GM19328 (cell line): ENCODE measurements around the gene ITGA1.
"Not testable (repeated sequence)": the region's sequence is repeated elsewhere in the genome, so short reads cannot be mapped to it uniquely, and the experiment has no call there.

Source experiments
- ATAC-seq: cut with Tn5 transposase; IDR thresholded peaks from one replicate; pipeline ENCODE4 v1.9.1; 2021; ENCODE audit warnings: mild to moderate bottlenecking, moderate library complexity; ENCODE audit not compliant: unreplicated experiment

The ITGA1 gene

DNA sequence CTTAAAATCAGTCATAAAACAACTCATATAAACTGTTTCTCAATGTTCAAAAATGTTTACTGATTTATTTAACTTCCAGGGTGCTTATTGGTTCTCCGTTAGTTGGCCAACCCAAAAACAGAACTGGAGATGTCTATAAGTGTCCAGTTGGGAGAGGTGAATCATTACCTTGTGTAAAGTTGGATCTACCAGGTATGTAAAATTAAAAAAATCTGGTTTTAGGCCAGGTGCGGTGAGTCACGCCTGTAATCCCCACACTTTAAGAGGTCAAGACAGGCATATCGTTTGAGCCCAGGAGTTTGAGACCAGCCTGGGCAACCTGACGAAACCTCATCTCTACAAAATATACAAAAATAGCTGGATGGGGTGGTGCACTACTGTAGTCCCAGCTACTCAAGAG, 73.7 kb downstream of the ITGA1 start:
- ATAC-seq, result no peak

DNA sequence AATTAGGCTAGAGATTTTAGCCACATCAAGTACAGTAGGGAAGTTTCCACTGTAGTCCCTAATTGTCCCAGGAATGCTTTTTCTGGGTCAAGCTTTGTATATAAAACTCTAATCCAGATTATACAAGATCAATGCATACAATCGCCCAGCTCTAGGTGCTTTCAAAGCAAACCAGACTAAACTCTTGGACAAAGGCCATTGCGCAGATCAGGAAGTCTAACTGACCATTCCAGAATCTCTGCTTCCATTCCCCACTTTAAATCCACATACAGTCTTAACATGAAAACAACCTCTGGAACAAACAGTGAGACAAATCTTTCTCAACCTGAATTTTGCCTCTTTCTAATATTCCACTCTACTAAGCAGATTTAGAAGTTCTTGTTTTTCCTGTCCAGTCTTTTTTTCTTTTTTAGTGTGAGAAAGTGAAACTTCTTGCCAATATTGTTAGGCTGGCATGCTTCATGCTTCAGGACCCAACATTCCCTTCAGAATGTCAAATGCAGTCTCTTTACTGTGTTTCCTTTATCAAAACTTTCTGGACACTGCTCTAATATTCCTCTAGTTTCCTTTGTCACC, 76.1 kb downstream of the ITGA1 start:
- ATAC-seq, result no peak

DNA sequence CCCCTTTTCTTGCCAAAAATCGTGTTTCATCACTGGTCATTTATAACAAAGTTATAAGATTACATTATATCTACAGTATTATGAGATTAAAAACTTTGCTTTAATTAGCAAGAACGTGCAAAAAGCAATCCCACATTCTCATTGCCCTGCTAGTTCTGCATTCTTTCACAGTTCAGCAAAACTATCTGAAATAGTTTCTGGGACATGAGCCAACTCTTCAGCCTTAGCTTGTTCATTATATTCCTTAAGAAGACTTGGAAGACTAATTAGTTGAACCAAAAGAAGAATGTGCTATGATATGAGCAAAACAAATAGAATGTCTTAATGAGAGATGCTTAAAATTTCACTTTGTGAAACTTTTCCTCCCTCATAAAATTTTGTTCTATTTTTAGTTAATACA, 76.7 kb downstream of the ITGA1 start:
- no peak for ATAC-seq

DNA sequence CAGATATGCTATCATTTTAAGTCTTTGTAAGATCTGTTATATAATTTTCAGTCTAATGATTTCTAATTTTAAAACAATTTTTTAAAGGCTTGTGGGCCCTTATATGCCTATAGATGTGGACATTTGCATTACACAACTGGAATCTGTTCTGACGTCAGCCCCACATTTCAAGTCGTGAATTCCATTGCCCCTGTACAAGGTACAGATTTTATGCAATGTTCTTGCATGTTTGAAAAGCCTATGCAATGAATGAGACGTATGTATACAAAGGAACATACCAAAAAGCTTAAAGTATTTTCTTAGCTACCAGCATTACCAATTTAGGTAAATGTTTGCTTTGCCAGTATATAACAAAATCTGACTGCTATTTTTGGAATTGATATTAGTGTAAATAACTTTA, 77.2 kb downstream of the ITGA1 start:
- no peak for ATAC-seq

DNA sequence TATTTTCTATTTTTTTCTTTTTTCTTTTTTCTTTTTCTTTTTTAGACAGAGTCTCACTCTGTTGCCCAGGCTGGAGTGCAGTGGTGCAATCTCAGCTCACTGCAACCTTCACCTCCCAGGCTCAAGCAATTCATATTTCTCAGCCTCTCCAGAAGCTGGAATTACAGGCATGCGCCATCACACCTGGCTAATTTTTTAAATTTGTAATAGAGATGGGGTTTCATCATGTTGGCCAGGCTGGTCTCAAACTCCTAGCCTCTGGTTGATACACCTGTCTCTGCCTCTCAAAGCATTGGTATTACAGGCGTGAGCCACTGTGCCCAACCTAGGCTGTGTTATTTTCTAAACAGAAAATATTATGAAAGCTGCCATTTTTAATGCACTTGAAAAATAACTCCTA, 78.3 kb downstream of the ITGA1 start:
- not testable (repeated sequence) for ATAC-seq

DNA sequence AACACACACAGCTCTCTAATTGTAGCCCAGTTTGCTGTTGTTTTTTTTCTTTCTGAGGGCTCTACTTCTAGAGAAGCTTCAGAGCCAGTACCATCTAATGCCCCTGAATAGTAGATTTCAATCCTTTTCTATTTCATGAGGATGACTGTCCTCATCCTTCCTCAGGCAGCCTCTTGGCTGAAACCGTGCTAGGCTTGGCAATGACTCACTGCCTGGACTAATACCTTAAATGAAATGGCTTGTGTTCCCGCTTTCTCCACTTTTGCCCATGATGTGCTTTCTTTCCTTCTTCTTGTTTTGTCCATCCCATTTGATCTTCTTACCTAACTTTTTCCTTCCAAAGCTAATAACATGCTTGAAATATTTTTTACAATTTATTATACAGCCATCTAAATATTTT, 80.1 kb downstream of the ITGA1 start:
- ATAC-seq, result no peak

DNA sequence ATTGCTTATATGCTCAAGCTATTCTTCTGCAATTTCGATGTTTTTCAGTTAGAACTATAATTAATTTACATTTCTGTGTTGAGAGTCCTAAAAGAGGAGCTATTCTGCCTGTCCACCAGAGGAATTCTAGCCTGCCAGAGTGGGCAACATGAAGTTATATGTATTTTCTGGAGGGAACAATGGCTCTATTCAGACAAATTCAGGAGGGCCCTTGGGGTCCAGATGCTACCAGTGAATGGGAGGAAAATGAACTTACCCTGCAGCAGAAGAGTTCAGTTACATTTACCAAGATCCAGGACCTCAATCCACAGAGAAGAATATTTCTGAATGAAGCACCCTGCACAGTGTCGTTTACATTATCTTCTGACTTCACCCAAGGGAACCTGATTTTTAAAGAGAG, 80.7 kb downstream of the ITGA1 start:
- no peak for ATAC-seq

DNA sequence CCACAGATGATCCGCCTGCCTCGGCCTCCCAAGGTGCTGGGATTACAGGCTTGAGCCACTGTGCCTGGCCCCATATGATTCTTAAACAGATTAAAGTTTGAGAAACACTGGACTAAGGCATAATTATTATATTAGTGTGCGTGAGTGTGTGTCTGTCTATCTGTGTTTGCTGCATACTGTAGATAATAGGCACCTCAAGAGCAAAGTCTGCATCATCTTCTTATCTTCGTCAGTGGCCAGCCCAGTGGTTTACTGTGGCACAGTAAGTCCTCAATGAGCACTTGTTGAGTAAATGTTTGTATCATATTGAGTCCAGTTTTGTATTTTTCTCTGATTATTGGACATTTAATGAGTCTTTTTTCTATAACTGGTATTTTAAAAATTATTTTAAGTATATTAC, 81.7 kb downstream of the ITGA1 start:
- no peak for ATAC-seq

DNA sequence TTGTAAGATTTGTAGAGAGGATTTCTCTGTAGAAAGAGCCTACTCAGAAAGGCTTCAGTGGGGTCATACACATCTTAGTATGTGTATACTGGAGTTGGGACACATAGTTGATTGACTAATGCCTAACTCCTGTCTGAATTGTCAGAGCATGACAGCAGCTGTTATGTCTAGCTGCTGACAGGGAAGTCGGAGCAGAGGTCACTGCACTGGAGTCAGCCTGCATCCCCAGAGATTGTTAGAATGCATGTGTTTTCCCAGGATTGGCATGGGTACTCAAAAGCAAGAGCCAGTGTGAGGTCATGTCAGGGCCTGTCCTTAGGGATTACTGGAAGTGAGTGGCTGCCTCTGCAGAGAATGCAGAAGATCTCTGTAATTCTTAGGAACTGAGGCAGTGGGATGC, 82.7 kb downstream of the ITGA1 start:
- no peak for ATAC-seq

DNA sequence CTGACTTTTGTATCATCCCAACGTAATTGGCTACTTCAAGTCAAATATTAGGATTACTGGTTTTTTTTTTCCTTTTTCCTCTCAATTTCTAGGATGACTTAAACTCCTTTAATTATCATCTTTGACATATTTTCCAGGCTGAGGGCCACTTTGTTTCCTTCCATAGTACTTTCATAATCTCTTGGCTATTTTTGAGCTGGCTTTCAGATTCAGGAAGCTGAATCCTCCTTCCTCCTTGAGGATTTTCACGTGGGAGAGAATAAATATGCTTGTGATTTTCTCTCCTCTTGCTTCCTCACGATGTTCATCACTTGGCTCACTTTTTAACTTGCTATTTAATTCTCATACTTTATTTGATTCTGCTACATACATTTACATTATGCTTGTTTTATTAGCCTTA, 88.1 kb downstream of the ITGA1 start:
- no peak for ATAC-seq

DNA sequence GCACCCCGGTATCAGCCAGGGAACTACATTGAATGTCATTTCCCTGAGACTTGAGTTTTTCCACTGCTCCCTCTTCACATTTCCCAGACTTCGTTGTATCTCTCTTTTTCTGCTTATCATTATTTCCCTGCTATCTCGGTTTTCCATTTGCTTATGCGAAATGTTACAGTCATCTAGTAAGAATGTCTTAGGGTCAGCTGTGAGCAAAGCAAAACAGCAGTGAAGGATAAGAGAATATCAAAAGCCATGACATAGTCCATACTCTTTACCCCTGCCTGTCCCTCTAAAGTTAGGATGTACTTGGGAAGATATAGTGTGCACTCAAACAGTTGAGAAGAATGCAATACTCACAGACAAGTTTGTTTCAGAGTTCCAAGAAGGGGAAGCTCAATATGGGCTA, 88.7 kb downstream of the ITGA1 start:
- no peak for ATAC-seq

DNA sequence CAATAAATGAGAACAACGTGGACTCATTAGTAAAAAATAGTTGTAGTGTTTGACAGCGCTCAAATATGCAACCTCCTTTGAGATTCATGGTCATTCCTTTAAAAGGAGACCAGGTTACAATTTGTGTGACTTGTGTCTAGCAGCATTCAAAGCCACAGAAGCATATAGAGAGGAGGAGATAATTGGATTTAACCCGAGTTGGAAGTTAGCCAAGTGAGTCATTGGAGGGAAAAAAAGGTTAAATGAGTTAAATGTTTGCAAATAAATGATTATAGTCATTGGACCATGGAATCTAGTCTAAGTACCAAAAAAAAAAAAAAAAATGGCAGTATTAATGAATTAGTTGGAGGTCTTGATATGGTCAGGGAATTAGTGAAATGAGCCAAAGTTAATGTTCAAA, 90.9 kb downstream of the ITGA1 start:
- no peak for ATAC-seq

DNA sequence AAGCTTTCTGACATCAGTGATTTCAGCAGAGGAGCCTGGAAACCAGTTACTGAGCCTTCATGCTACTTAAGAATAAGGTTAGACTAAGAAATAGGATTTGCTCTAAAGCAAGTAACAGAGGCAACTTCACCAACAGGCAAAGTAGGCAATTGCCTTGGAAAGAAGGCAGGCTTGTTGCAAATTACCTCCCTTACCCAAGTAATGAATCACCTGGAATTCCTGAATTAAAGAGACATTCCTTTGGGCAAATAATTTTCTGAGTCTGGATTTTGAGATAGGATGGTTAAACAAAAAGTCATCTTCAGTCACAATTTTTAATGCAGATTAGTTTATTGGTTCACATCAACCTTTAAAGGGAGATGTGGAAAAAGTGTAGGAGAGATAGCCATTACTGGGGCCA, 92.8 kb downstream of the ITGA1 start:
- no peak for ATAC-seq

DNA sequence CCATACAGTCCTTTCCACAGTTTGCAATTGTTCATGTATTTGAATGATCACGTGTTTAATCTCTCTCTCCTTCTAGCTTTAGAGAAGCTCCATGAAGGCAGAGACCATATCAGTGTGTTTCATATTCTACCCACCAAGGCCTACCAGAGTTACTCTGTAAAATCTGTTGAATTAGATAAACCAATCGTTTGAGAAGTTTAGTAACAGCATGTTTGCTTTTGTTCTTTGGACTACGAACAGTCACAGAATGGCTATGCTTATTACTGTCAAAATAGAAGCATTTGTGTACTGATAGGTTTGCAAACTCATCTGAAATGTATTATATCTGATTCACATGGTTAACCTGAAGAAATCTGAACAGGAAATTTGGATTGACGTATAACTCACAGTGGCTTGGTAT, 93.8 kb downstream of the ITGA1 start:
- no peak for ATAC-seq

DNA sequence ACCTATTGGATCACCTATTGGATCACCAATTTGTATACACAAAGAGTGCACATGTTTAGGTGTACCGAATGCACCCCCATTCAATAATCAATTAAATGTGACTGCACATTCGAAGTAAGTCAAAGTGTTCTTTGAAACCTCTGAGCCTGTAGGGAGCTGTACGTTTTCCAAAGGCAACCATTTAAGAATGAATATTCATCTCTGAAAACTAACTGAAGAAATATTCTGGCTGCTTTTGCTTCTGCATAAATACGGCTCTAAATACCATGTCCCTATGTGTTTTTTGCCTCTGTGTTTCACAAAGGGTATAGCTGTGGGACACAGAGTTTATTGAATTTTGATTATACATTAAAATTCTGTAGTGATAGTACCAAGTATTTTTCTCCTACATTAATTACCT, 95.4 kb downstream of the ITGA1 start:
- ATAC-seq, result no peak

DNA sequence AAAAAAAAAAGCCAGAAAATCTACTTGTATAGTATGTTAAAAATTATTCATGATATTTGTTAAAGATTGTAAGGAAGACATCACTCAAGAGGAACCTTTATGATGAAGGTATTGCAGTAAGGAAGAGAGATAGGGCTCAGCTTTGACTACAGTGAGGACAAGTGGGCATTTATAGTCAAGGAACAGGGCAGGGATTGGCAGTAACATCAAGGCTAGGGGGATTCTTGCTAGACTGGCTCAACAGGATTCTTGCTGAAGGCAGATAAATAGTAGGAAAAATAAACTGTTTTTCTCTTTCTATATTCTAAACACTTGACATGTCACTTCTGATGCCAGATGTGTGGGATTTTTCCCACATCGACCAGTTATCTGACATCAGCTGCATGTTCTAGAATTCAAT, 96.7 kb downstream of the ITGA1 start:
- no peak for ATAC-seq

DNA sequence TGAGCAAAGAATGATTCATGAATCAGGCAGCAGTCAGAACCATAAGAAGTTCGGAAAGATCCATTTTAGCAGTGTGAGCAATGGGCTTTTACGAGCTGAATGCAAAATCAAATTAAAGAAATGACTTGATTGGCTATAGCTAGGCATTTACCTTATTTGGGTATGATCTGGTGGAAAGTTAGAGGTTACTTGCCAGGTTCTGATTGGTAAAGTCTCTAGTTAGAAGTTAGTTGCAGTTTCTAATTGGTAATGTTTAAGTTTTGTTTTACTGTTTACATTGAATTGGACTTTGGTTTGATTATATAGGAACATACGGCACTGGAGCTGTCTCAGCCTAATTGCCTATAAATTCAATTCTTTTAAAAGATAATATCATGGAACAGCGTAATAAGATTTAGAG, 97.9 kb downstream of the ITGA1 start:
- no peak for ATAC-seq

DNA sequence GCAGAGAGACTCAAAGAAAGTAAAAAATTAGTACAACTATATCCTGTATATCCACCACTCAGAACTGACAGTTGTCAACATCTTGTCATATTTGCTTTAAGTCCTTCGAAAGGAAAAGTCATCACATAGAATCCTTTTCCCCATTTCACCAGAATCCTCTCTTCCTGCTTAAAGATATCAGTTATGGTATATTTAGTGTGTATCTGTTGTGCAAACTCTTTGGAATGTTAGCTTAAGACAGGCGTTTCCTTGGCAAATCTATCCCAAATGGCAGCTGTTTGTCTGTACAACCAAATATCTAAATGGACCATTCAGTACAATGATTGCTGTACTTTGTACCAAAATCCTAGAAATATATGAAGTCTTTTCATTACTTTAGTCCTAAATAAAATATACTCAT, 98.5 kb downstream of the ITGA1 start:
- ATAC-seq, result no peak

DNA sequence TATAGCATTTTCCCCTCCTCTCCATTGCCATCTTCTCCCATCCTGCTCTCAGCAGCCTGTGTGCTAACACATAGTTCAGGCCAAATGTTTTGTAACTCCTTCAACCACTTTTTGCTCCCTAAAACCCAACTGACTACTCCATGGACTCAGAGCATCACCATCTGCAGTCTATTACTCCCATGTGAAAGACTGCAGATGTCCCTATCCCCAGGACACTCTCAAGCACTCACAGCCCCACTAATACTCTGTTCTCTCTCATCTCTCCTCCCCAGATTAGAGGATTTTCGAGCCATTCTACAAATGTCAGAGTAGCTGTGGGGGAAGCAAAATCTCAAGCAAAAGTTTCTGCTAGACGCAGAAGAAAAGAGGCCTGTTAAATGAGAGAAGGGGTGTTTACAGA, 99.3 kb downstream of the ITGA1 start:
- no peak for ATAC-seq

DNA sequence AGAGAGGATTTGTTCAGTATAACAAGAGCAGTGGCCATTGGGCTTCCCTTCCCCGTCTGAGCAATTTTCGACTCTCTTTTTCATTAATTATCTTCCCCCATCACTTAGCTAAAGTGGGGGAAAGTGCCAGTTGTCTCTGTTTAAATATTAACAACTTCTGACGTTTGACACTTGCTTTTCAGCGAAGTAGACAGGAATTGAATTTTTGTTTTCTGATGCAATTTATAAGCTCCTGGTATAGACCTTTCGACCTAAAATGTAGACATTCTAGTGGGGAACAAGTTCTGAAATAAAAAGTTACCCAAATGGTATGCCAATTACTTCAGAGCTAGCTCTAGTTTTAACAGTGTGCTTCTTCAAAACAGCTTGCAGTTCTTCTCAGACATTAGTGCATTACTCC, 100.6 kb downstream of the ITGA1 start:
- no peak for ATAC-seq

DNA sequence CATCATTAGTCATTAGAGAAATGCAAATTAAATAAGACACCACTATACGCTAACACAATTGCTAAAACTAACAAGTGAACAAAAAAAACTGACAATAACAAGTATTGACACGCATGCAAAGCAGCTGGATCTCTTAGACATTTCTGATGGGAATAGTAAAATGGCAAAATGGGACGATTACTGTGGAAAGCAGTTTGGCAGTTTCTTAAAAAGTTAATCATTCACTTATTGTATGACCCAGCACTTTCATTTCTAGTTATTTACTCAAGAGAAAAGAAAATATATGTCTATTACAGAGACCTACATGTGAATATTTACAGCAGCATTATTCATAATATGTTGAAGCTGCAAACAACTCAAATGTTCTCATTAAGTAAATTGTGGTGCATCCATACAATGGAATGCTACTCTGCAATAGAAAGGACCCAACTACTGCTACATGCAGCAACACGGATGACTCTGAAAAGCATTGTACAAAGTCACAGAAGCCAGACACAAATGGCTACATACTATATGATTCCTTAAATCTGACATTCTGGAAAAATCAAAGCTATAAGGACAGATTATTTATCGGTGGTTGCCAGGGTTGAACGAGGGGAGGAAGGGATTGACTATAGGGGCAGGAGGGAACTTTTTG, 104.6 kb downstream of the ITGA1 start:
- ATAC-seq, result no peak

DNA sequence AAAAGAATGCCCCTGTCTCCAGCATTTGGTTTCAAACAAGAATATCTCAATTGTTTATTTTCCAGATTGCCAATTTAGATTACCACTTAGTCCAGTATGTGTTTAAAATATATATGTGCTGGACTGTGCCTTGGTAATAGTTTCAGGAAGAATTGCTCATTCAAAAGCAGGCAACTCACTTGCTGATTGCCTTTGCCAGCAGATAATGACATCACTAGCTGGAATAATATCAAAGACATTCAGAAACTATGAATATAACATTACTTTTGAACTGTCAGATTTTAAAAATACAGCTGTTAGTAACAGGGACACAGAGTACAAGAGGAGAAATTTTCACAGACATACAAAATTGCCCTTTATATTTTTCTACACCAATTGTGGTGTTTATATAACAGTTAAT, 105.4 kb downstream of the ITGA1 start:
- ATAC-seq, result no peak

DNA sequence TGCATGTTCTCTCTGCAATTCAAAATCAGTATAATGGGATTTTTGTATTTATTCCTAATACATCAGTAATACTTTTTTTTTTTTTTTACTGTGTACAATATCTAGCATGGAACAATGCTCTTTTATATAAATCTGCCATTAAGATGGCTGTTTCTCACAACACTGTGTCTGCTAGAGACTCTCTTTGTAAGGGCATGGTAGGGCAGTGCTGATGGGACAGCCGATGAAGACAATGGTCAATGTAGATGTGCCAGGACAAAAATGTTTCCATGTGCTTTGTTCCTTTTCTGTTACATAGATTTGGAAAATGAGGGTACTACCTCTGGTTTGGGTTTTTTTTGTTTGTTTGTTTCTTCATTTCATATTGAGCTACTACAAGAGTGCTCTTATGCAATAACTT, 106.1 kb downstream of the ITGA1 start:
- ATAC-seq, result no peak
